VCaP (cell line): Measurements from ENCODE around the gene TTLL8.
A peak's percentile ranks its signal among the peaks of the same experiment; 100 is the strongest.
"Not testable (repeated sequence)": the region's sequence is repeated elsewhere in the genome, so short reads cannot be mapped to it uniquely, and the experiment has no call there.

ENCODE experiments used
- H3K27ac ChIP-seq: fragments of 450-650 bp; 2 replicates; pipeline ENCODE4 v1.5.1; 2017
- CTCF ChIP-seq: fragments of 450-650 bp; conservative IDR thresholded peaks from 2 replicates; pipeline ENCODE4 v1.5.1; 2017; ENCODE audit warnings: mild to moderate bottlenecking, moderate library complexity

TTLL8 gene

DNA sequence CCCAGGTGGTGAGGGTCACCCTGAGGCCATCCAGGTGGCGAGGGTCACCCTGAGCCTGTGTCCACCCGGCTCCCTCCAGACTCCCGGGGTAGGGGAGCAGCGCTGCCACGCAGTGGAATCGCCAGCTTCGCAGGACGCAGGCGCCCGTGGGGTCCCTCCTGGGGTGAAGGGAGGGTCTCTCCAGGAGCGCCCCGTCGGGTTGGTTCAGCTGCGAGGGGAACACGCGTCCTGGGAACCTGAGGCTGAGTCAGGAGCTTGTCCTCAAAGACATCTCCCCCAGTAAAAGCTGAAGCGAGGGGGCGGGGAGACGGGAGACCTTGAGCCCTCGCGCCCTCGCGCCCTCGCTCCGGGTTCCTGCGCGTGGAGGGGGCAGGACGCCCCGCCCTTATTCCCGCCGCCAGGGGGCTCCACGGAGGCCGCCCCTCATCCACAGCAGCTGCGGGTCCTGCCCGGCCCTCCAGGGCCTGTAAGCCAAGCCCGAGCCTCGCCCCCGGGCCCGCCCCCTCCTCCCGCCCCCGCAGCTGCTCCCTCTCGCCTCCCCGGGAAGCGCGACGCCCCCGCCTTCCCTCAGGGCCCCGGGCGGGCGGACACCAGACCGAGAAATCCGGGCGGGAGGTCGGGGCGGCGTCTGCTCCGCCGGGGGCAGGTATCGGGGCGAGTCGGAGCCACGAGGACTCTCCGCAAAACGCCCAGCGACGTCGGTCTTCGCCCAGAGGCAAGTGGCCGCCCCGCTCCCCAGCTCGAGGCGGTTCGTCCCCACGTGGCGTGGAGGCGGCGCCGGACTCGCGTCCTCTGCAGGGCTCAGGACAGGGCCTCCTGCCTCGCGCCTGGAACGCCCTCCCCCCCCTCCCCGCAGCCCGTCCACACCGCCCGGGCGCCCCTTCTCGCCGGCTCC is 74.7 kb downstream of the TTLL8 start:
- H3K27ac ChIP-seq, result no peak overlapping the region
- no peak for TF ChIP-seq CTCF

GRCh38 chr22:49981799-49982198 is 76.3 kb downstream of the TTLL8 start:
- not testable (repeated sequence) for H3K27ac ChIP-seq

DNA sequence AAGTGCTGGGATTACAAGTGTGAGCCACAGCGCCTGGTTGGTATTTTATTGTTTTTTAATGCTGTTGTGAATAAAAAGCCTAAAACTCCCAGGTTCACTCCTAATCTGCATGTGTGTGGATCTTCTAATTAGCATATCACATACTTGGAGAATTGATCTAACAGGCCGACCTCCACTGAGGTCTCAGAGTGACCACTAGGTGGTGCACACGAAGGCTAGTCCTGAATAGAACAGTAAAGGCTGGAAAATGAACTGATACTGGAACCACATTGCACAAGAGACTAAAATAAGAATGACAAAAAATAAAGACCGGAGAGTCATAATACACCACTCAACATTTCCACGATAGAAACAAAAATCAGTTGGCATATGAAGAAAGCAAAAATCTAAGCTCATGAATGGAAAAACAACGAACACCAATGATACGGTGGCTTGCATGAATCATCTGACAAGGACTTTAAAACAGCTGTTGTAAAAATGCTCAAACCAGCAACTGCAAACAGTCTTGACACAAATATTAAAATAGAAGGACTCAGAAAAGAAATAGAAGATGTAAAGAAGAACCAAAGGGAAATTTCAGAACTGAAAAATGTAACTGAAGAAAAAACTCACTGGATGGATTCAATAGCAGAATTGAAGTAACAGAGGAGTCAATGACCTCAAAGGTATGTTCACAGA is 78.4 kb downstream of the TTLL8 start:
- H3K27ac ChIP-seq, result no peak overlapping the region
- peak; percentile 63 for TF ChIP-seq CTCF

- TF ChIP-seq CTCF, result no peak
- no peak overlapping the region for H3K27ac ChIP-seq
Observed at GRCh38 chr22:49977578-49977977, 80.5 kb downstream of the TTLL8 start.

GRCh38 chr22:49976439-49977175 is 81.5 kb downstream of the TTLL8 start:
- no peak overlapping the region for H3K27ac ChIP-seq
- no peak for TF ChIP-seq CTCF

DNA sequence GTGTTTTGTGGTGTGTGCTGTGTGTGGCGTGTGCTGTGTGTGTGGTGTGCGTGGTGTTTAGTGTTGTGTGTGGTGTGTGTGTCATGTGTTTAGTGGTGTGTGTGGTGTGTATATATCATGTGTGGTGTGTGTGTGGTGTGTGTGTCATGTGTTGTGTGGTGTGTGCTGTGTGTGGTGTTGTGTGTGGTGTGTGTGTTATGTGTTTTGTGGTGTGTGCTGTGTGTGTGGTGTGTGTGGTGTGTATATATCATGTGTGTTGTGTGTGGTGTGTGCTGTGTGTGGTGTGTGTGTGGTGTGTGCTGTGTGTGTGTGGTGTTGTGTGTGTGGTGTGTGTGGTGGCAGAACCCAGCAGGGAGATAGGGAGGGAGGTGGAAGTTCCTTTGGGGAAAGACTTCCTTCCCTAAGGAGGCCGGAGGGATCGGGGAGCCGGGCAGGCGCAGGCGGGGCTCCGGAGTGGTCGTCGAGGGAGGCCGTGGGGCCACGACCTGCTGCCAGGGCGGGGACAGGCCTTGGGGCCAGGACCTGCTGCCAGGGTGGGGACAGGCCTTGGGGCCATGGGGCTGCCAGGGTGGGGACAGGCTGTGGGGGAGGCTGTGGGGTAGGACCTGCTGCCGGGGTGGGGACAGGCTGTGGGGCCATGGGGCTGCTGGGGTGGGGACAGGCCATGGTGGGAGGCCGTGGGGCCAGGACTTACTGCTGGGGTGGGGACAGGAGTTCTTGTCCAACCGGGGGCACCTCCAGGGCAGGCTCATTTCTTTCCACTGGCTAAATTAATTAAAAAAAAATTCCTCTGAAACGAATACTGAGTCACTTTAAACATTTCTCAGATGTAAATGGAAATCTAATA is 82.3 kb downstream of the TTLL8 start:
- H3K27ac ChIP-seq, result no peak overlapping the region
- no peak for TF ChIP-seq CTCF

DNA sequence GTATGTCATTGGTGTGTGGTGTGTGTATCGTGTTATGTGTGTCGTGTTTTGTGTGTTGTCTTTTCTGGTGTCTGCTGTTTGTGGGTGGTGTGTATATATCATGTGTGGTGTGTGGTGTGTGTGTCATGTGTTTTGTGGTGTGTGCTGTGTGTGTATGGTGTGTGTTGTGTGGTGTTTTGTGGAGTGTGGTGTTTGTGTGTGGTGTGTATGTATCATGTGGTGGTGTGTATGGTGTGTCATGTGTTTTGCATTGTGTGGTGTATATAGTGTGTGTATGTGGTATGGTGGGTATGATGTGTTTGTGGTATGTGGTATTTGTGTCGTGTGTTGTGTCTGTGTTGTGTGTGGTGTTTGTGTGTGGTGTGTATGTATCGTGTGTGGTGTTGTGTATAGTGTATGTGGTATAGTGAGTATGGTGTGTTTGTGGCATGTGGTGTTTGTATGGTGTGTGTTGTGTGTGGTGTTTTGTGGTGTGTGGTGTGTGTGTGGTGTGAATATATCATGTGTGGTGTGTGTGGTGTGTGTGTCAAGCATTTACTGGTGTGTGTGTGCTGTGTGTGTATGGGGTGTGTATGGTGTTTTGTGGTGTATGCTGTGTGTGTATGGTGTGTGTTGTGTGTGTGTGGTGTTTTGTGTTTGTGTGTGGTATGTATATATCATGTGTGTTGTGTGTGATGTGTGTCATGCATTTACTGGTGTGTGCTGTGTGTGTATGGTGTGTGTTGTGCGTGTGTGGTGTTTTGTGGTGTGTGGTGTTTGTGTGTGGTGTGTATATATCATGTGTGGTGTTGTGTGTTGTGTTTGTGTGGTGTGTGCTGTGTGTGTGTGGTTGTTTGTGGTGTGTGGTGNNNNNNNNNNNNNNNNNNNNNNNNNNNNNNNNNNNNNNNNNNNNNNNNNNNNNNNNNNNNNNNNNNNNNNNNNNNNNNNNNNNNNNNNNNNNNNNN is 84.8 kb downstream of the TTLL8 start:
- H3K27ac ChIP-seq, result no peak overlapping the region
- TF ChIP-seq CTCF, result no peak
